HCT116 (cell line): Measurements from ENCODE around the gene FOXM1. TPM values are rescaled to one million over a fixed set of nuclear protein-coding genes. Genes with fewer than 3 reads are reported as not detected.

ENCODE experiments used
- ATAC-seq: fragments of 200-7000 bp; cut with Tn5 transposase; 2 replicates; pipeline ENCODE4 v1.9.1; 2020; ENCODE audit warnings: mild to moderate bottlenecking, moderate library complexity
- BruUV-seq: library from RNA; stranded (reverse); fragments of 400-500 nt; replicated peaks from 2 replicates; lab custom pipeline; 2021; lab: Mats Ljungman, UMichigan
- CTCF ChIA-PET: fragments of 300-600 bp; sonication (Branson Sonifier 250); formaldehyde crosslinking; loops from one replicate; lab custom pipeline; 2021; ENCODE audit warnings: antibody characterized with exemption; lab: Charles Lee
- POLR2A ChIA-PET: fragments of 300-600, 350-600 bp; sonication (Branson Sonifier 250); formaldehyde crosslinking; loops from one replicate; lab custom pipeline; 2021; ENCODE audit warnings: antibody characterized with exemption; lab: Charles Lee
- RAD21 ChIA-PET, 2 experiments: fragments of 300-600 bp; sonication (Branson Sonifier 250); formaldehyde crosslinking; loops; one replicate each; lab custom pipeline; 2023; ENCODE audit warnings: low total read pairs in 2 of 2; ENCODE audit not compliant: uncharacterized antibody in 2 of 2, unreplicated experiment in 2 of 2, low non-redundant PET in 1 of 2; lab: Charles Lee
- DNase-seq: peaks from one replicate; pipeline ENCODE4 v3.0.0-alpha.2; 2010; ENCODE audit warnings: low read depth, low spot score
- H2AFZ ChIP-seq: fragments of 200-600 bp; shearing (Covaris generic), sonication (generic); 2 replicates; pipeline ENCODE4 v1.6.1; 2017; ENCODE audit warnings: low read depth, mixed run types, mixed read lengths, antibody characterized with exemption, low read length; ENCODE audit not compliant: poor library complexity, severe bottlenecking
- H3K27ac ChIP-seq: 2 replicates; pipeline ENCODE4 v1.5.1; 2012; ENCODE audit warnings: low read depth, low read length
- H3K27me3 ChIP-seq: fragments of 200-600 bp; sonication (generic); 2 replicates; pipeline ENCODE4 v1.6.1; 2016; ENCODE audit warnings: mixed run types, low read length, mixed read lengths; ENCODE audit not compliant: insufficient read depth
- H3K36me3 ChIP-seq, 2 experiments: fragments of 200-500 bp in 1 of 2; fragments of 200-600 bp in 1 of 2; sonication (Bioruptor generic) in 1 of 2; sonication (generic) in 1 of 2; 2 replicates each; pipeline versions ENCODE4 v1.5.1 to v1.6.1; 2014 to 2016; ENCODE audit warnings: low read length in 2 of 2, inconsistent platforms in 1 of 2, mixed read lengths in 1 of 2, mixed run types in 1 of 2; ENCODE audit not compliant: insufficient read depth in 2 of 2, control insufficient read depth in 1 of 2
- H3K4me1 ChIP-seq, 2 experiments: fragments of 200-600 bp in 1 of 2; sonication (generic) in 1 of 2; 2 replicates each; pipeline versions ENCODE4 v1.5.1 to v1.6.1; 2012 to 2017; ENCODE audit warnings: low read length in 2 of 2, inconsistent platforms in 1 of 2, mild to moderate bottlenecking in 1 of 2, mixed read lengths in 1 of 2, mixed run types in 1 of 2, moderate library complexity in 1 of 2; ENCODE audit not compliant: insufficient read depth in 2 of 2, control insufficient read depth in 1 of 2
- H3K4me2 ChIP-seq: fragments of 200-600 bp; sonication (generic); 2 replicates; pipeline ENCODE4 v1.6.1; 2017; ENCODE audit warnings: mixed run types, low read length, mixed read lengths
- H3K4me3 ChIP-seq, 2 experiments: fragments of 200-600 bp in 1 of 2; sonication (generic) in 1 of 2; replicated peaks in 1 of 2; 2 replicates each; pipeline ENCODE4 v1.5.1; 2011 to 2016; ENCODE audit warnings: low read length in 2 of 2, control low read depth in 1 of 2, low read depth in 1 of 2, mild to moderate bottlenecking in 1 of 2, mixed read lengths in 1 of 2, mixed run types in 1 of 2
- H3K79me2 ChIP-seq: fragments of 200-600 bp; sonication (generic); 2 replicates; pipeline ENCODE4 v1.6.1; 2017; ENCODE audit warnings: mild to moderate bottlenecking, mixed run types, low read length, moderate library complexity, mixed read lengths; ENCODE audit not compliant: insufficient read depth
- H3K9ac ChIP-seq: fragments of 200-600 bp; sonication (generic); 2 replicates; pipeline ENCODE4 v1.6.1; 2016; ENCODE audit warnings: low read length, mixed read lengths
- H3K9me2 ChIP-seq: fragments of 200-600 bp; sonication (generic), shearing (Covaris generic); 2 replicates; pipeline ENCODE4 v1.6.1; 2017; ENCODE audit warnings: mixed run types, mild to moderate bottlenecking, moderate library complexity; ENCODE audit not compliant: insufficient read depth
- H3K9me3 ChIP-seq, 2 experiments: fragments of 200-500 bp in 1 of 2; fragments of 200-600 bp in 1 of 2; sonication (Bioruptor generic) in 1 of 2; sonication (generic) in 1 of 2; 2 replicates each; pipeline ENCODE4 v1.6.1; 2014 to 2017; ENCODE audit warnings: low read length in 2 of 2, mixed read lengths in 2 of 2, inconsistent platforms in 1 of 2, low read depth in 1 of 2, mild to moderate bottlenecking in 1 of 2, mixed run types in 1 of 2, moderate library complexity in 1 of 2; ENCODE audit not compliant: control insufficient read depth in 1 of 2, insufficient read depth in 1 of 2
- H4K20me1 ChIP-seq: fragments of 200-600 bp; sonication (generic), shearing (Covaris generic); 2 replicates; pipeline ENCODE4 v1.6.1; 2017; ENCODE audit warnings: mixed run types, mild to moderate bottlenecking, moderate library complexity; ENCODE audit not compliant: insufficient read depth
- EZH2phosphoT487 ChIP-seq: fragments of 200-600 bp; IDR thresholded peaks from 2 replicates; pipeline ENCODE4 v1.6.1; 2018; ENCODE audit warnings: antibody characterized with exemption, borderline replicate concordance
- FOSL1 ChIP-seq: IDR thresholded peaks from 2 replicates; pipeline ENCODE4 v1.6.1; 2012; ENCODE audit warnings: low read depth
- POLR2AphosphoS5 ChIP-seq: IDR thresholded peaks from 2 replicates; pipeline ENCODE4 v1.6.1; 2011; ENCODE audit warnings: mild to moderate bottlenecking, low read depth, low read length, moderate library complexity
- RAD21 ChIP-seq: IDR thresholded peaks from 2 replicates; pipeline ENCODE4 v1.6.1; 2012; ENCODE audit warnings: low read depth, mild to moderate bottlenecking
- REST ChIP-seq: IDR thresholded peaks from 2 replicates; pipeline ENCODE4 v1.6.1; 2012; ENCODE audit warnings: low read depth
- ZFX ChIP-seq: fragments of 450-650 bp; IDR thresholded peaks from 2 replicates; pipeline ENCODE4 v1.6.1; 2017
- intact Hi-C: fragments of 100-400 bp; cut with micrococcal nuclease; formaldehyde crosslinking; loops from 2 replicates; pipeline ENCODE4 v1.10.0; 2022
- total RNA-seq: library from RNA; stranded (reverse); gene quantifications from one replicate; pipeline ENCODE4 v1.2.1, GENCODE V29; 2021; ENCODE audit not compliant: unreplicated experiment

Gene FOXM1
- total RNA-seq, 1 experiment from 2014 or later = 85.1 TPM

- no peaks in the 10 kb centered on the region for H3K27me3 ChIP-seq
- DNase-seq = no peak
- intact Hi-C loops = no loop called here
- H3K9ac ChIP-seq = no peak within 1 kb of the TSS
- no peaks in the 10 kb centered on the region for H3K9me2 ChIP-seq
- ChIA-PET RAD21 (no interaction called here), POLR2A (no interaction called here), CTCF (no interaction called here)
- no peaks in the 10 kb centered on the region for H3K4me1 ChIP-seq
- no peaks in the 10 kb centered on the region for H3K79me2 ChIP-seq
- H3K4me3 ChIP-seq = no peak within 1 kb of the TSS
- H3K27ac ChIP-seq = no peak within 1 kb of the TSS
- no peaks in the 10 kb centered on the region for H4K20me1 ChIP-seq
- H3K36me3 ChIP-seq = 0 out of 4 replicates have a peak, but pooled peaks cover 0 to 3% of the 10 kb centered on the region in 2 experiments
- no TSS peak for BruUV-seq
- ATAC-seq = 0 out of 2 replicates have a peak, but pooled peaks have one; percentile 23
- TF ChIP-seq EZH2phosphoT487 (no peak), ZFX (no peak), REST (no peak), POLR2AphosphoS5 (no peak), RAD21 (no peak), FOSL1 (no peak)
- TF ChIP-seq, all 23 proteins: peak for 0
- H3K9me3 ChIP-seq = no peaks in the 10 kb centered on the region
- no peak within 1 kb of the TSS for H3K4me2 ChIP-seq
- H2AFZ ChIP-seq = no peak within 1 kb of the TSS
Observed at GRCh38 chr12:2834581-2835491, 42.1 kb downstream of the FOXM1 start, which contains the start of gene NRIP2. TSS of gene NRIP2 (minus strand) at chr12:2835035. CDS start at chr12:2834983, 52 bp downstream.
